A549 (cell line): ENCODE data around the gene CUL4A. TPM values are rescaled to one million over a fixed set of nuclear protein-coding genes. Genes with fewer than 3 reads are reported as not detected.
"Not testable (repeated sequence)": the region's sequence is repeated elsewhere in the genome, so short reads cannot be mapped to it uniquely, and the experiment has no call there.

Experiments
- ATAC-seq, 2 experiments: fragments of 200-7000 bp in 1 of 2; fragments of >200 bp in 1 of 2; cut with Nextera tagmentation in 1 of 2; cut with Tn5 transposase in 1 of 2; 3 replicates each; pipeline versions ENCODE4 v1.8.0 to v1.9.1; 2018 to 2020; ENCODE audit warnings: mild to moderate bottlenecking in 1 of 2, moderate library complexity in 1 of 2
- CTCF ChIA-PET: fragments of 300-600 bp; sonication (Branson Sonifier 250); formaldehyde crosslinking; extraction: SDS; loops from one replicate; lab custom pipeline; 2021; ENCODE audit warnings: antibody characterized with exemption, inconsistent platforms; lab: Yijun Ruan, JAX
- POLR2A ChIA-PET: fragments of 350-600 bp; formaldehyde crosslinking; extraction: SDS; loops from one replicate; lab custom pipeline; 2021; ENCODE audit warnings: antibody characterized with exemption, inconsistent platforms; lab: Yijun Ruan, JAX
- DNase-seq, 2 experiments: peaks; one replicate each; pipeline versions ENCODE4 v3.0.0 to v3.0.0-alpha.2; 2011 to 2016; ENCODE audit warnings: low read depth in 1 of 2, low spot score in 1 of 2
- FAIRE-seq: peaks from 2 replicates; lab custom pipeline; 2011; peaks lifted over from hg19 to GRCh38; lab: Jason Lieb, UNC
- H3K27ac ChIP-seq, 2 experiments: fragments of >200 bp; sonication (Bioruptor Twin); formaldehyde crosslinking; 3 replicates each; pipeline ENCODE4 v1.5.1; 2016 to 2017
- H3K4me1 ChIP-seq: fragments of >200 bp; sonication (Bioruptor Twin); formaldehyde crosslinking; 3 replicates; pipeline ENCODE4 v1.6.1; 2016
- H3K4me2 ChIP-seq: fragments of >200 bp; sonication (Bioruptor Twin); formaldehyde crosslinking; 3 replicates; pipeline ENCODE4 v1.6.1; 2016
- H3K4me3 ChIP-seq: fragments of >200 bp; sonication (Bioruptor Twin); formaldehyde crosslinking; 3 replicates; pipeline ENCODE4 v1.5.1; 2016
- H3K9me3 ChIP-seq: fragments of >200 bp; sonication (Bioruptor Twin); formaldehyde crosslinking; 3 replicates; pipeline ENCODE4 v1.6.1; 2016
- BCL3 ChIP-seq: fragments of >200 bp; sonication (Bioruptor Twin); formaldehyde crosslinking; IDR thresholded peaks from 3 replicates; pipeline ENCODE4 v1.6.1; 2016
- CBX8 ChIP-seq: fragments of 200-600 bp; sonication (generic); IDR thresholded peaks from 2 replicates; pipeline ENCODE4 v1.6.1; 2016
- CHD2 ChIP-seq: fragments of 150-350 bp; IDR thresholded peaks from 2 replicates; pipeline ENCODE4 v1.6.1; 2014; ENCODE audit warnings: low read length; ENCODE audit not compliant: partially characterized antibody
- CHD4 ChIP-seq: fragments of 200-600 bp; sonication (generic); IDR thresholded peaks from 2 replicates; pipeline ENCODE4 v1.6.1; 2016; ENCODE audit warnings: antibody characterized with exemption, mild to moderate bottlenecking, borderline replicate concordance
- FOSB ChIP-seq: fragments of 250-450 bp; sonication (Bioruptor Pico); IDR thresholded peaks from 2 replicates; pipeline ENCODE4 v1.5.0; 2020; ENCODE audit warnings: mild to moderate bottlenecking, moderate library complexity
- HOXB5 ChIP-seq: fragments of 250-450 bp; sonication (Bioruptor Pico); IDR thresholded peaks from 2 replicates; pipeline ENCODE4 v1.5.0; 2020; ENCODE audit warnings: mild to moderate bottlenecking, moderate library complexity
- NFE2L2 ChIP-seq: fragments of 150-350 bp; conservative IDR thresholded peaks from 2 replicates; pipeline ENCODE4 v1.6.1; 2014; ENCODE audit warnings: low read length
- NPAS2 ChIP-seq: fragments of 250-450 bp; sonication (Bioruptor Pico); IDR thresholded peaks from 2 replicates; pipeline ENCODE4 v1.8.0; 2022; ENCODE audit warnings: mild to moderate bottlenecking, moderate library complexity, borderline replicate concordance
- RARB ChIP-seq: fragments of 250-450 bp; sonication (Bioruptor Pico); IDR thresholded peaks from 2 replicates; pipeline ENCODE4 v1.8.0; 2021; ENCODE audit warnings: mild to moderate bottlenecking, moderate library complexity
- USF2 ChIP-seq: fragments of 450-650 bp; IDR thresholded peaks from 2 replicates; pipeline ENCODE4 v1.6.1; 2014; ENCODE audit warnings: antibody characterized with exemption
- ZFP36 ChIP-seq: fragments of 450-650 bp; IDR thresholded peaks from 2 replicates; pipeline ENCODE4 v1.6.1; 2014; ENCODE audit warnings: borderline replicate concordance; ENCODE audit not compliant: partially characterized antibody
- ZSCAN20 ChIP-seq: fragments of 250-450 bp; sonication (Bioruptor Pico); IDR thresholded peaks from 2 replicates; pipeline ENCODE4 v1.8.0; 2022; ENCODE audit warnings: mild to moderate bottlenecking, moderate library complexity
- WGBS: methylation state at CpG from one replicate; pipeline ENCODE4 v1.1.6; 2017; ENCODE audit errors: missing lambda C conversion rate; 5-methylcytosine and 5-hydroxymethylcytosine counted together
- polyA plus RNA-seq, 4 experiments: library from polyadenylated mRNA; depleted of rRNA in 3 of 4; stranded (reverse); fragments of >200 nt; fragmentation: RNase III in 1 of 4; extraction: RNeasy Plus Mini Kit Qiagen cat#74134 plus additional on column Dnase treatment in 1 of 4; gene quantifications; 2 replicates in 3 of 4; 3 replicates in 1 of 4; pipeline ENCODE4 v1.2.3, GENCODE V29; 2011 to 2017
- TF ChIP-seq, protein P1 (sequence below): fragments of 250-450 bp; sonication (Bioruptor Pico); IDR thresholded peaks from 2 replicates; pipeline ENCODE4 v1.5.0; 2020; ENCODE audit warnings: low read depth, mild to moderate bottlenecking, moderate library complexity
- TF ChIP-seq, protein P2 (sequence below): IDR thresholded peaks from 2 replicates; pipeline ENCODE4 v1.6.1; 2012
- TF ChIP-seq, protein P3 (sequence below): fragments of 250-450 bp; sonication (Bioruptor Pico); IDR thresholded peaks from 2 replicates; pipeline ENCODE4 v1.5.0; 2021; ENCODE audit warnings: mild to moderate bottlenecking, moderate library complexity, borderline replicate concordance

Gene CUL4A
- polyA plus RNA-seq, 2 of the 4 experiments (the other 2 are of a cell fraction): 49.6 to 55.4 TPM

DNA sequence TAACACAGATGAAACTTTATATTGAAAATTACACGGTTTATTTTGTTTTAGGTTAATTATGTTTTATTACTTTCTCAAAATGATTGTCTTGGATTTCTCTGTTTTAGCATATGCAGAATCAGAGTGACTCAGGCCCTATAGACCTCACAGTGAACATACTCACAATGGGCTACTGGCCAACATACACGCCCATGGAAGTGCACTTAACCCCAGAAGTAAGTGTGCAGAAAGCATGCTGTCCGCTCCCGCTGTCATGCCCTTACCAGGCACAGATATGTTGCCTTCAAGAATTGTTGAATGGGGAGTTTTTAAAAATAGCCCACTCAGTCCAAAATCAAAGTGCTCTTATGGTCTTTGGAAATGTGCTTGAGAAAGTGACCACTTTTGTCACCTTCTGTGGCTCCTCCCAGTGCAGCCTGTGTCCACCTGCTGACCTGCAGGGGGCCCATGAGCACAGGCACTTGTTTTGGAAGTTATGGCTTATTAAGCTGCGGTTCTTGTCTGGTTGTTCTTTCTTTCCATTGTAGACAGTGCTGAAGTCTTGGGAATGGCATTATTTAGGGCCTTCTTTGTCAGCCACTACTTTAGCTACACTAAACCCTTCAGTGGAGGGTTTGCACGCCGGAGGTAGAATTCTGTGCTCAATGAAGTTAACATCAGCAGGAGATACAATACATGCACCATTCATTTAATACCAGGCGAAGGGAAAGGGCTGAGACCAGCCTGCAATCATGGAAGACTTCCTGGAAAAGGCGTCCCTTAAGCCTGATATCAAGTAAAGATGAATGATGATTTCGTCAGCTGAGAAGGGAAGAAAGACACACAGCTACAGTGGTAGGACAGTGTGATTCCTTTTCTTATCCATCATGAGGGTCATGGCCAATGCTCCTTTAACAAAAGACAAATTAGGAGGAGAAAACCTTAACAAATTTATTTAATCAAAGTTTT, 36.7 kb downstream of the CUL4A start:
- Histone ChIP-seq H3K4me3 (no peak overlapping the region), H3K4me1 (no peaks in the 10 kb centered on the region), H3K9me3 (no peaks in the 10 kb centered on the region), H3K27ac (no peak overlapping the region), H3K4me2 (no peak overlapping the region)
- ChIA-PET CTCF (no interaction called here), POLR2A (no interaction called here)
- DNase-seq (peak in 1 of 2 experiments; percentile 18), ATAC-seq (peak in 1 of 2 experiments; percentile 66; a peak in 4 of 6 replicates), FAIRE-seq (no peak)
- TF ChIP-seq ZFP36: peak; percentile 83
- TF ChIP-seq NFE2L2: no peak
- TF ChIP-seq, protein P1, sequence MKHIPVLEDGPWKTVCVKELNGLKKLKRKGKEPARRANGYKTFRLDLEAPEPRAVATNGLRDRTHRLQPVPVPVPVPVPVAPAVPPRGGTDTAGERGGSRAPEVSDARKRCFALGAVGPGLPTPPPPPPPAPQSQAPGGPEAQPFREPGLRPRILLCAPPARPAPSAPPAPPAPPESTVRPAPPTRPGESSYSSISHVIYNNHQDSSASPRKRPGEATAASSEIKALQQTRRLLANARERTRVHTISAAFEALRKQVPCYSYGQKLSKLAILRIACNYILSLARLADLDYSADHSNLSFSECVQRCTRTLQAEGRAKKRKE (CRISPR knock-in tag): no peak
- WGBS: 72% methylated on average over 10 of the region's 10 CpGs

DNA sequence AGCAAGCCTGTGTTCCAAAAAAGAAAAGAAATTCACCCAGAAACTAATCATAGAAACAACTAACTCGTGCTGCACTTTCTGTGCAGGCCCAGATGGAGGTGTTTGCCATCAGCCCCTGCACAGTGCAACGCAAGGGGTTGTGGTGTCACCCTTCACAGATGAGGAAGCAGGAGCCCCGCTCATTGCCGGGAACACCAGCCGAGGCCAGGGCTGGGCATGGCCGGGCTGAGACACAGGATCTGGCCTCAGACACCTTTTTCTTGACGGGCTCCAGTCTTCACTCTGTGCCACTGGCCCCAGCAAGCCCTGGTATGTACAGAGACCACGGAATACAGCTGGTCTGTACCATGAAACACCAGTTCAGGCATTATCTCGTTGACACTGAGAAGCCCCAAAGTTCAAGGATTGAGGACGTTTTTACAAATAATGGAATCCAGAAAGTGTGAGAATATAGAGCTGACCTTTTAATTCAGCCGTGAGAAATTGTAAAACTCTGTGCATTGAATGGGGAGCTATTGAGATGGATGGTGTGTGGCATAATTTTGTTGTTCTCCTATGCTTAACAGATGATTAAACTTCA, 43.2 kb downstream of the CUL4A start:
- no peak for FAIRE-seq
- ChIA-PET POLR2A (no interaction called here), CTCF (interaction anchor here (0.8 kb wide), 1 partner anchor 18 kb away, joined by 3 read pairs; no protein-coding TSS in a partner anchor)

DNA sequence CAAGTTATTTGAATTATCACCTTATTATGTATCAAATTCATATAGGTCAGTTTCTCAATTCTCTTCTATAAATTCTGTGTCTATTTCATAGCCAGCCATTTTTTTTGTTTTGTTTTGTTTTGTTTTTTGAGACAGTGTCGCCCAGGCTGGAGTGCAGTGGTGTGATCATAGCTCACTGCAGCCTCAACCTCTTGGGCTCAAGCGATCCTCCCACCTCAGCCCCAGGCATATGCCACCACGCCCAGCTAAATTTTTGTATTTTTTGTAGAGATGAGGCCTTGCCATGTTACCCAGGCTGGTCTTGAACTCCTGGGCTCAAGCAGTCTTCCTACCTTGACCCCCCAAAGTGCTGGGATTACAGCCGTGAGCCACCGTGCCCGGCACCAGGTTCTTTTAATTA, 48.5 kb downstream of the CUL4A start:
- DNase-seq, H3K4me2 ChIP-seq, H3K4me3 ChIP-seq, ATAC-seq, H3K4me1 ChIP-seq, H3K9me3 ChIP-seq, POLR2A ChIA-PET, FAIRE-seq, H3K27ac ChIP-seq, CTCF ChIA-PET: not testable (repeated sequence)
- WGBS: 96% methylated on average over 6 of the region's 6 CpGs

More for the DNA sequence above, 43.2 kb downstream of the CUL4A start:
- TF ChIP-seq USF2 (no peak), CHD4 (no peak), RARB (CRISPR knock-in tag) (no peak)
- DNase-seq (no peak), ATAC-seq (no peak)
- H3K4me1 ChIP-seq: no peaks in the 10 kb centered on the region
- no peak overlapping the region for H3K4me2 ChIP-seq
- 82% methylated on average over 11 of the region's 11 CpGs for WGBS
- H3K27ac ChIP-seq: no peak overlapping the region
- H3K4me3 ChIP-seq: no peak overlapping the region
- no peaks in the 10 kb centered on the region for H3K9me3 ChIP-seq

GRCh38 chr13:113258321-113259054, 49.1 kb downstream of the CUL4A start:
- POLR2A ChIA-PET: no interaction called here
- Histone ChIP-seq H3K4me2 (no peak overlapping the region), H3K9me3 (no peaks in the 10 kb centered on the region), H3K27ac (no peak overlapping the region), H3K4me1 (no peaks in the 10 kb centered on the region), H3K4me3 (no peak overlapping the region)
- FAIRE-seq: no peak
- no peak for TF ChIP-seq FOSB
- no peak for TF ChIP-seq NPAS2 (CRISPR knock-in tag)
- no peak for TF ChIP-seq ZSCAN20
- TF ChIP-seq ZFP36: no peak
- TF ChIP-seq CBX8: no peak
- TF ChIP-seq, protein P2, sequence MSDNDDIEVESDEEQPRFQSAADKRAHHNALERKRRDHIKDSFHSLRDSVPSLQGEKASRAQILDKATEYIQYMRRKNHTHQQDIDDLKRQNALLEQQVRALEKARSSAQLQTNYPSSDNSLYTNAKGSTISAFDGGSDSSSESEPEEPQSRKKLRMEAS: no peak
- TF ChIP-seq CHD4: no peak
- TF ChIP-seq, protein P1 (CRISPR knock-in tag): no peak
- TF ChIP-seq, protein P3, sequence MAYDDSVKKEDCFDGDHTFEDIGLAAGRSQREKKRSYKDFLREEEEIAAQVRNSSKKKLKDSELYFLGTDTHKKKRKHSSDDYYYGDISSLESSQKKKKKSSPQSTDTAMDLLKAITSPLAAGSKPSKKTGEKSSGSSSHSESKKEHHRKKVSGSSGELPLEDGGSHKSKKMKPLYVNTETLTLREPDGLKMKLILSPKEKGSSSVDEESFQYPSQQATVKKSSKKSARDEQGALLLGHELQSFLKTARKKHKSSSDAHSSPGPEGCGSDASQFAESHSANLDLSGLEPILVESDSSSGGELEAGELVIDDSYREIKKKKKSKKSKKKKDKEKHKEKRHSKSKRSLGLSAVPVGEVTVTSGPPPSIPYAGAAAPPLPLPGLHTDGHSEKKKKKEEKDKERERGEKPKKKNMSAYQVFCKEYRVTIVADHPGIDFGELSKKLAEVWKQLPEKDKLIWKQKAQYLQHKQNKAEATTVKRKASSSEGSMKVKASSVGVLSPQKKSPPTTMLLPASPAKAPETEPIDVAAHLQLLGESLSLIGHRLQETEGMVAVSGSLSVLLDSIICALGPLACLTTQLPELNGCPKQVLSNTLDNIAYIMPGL (CRISPR knock-in tag): no peak
- no peak for TF ChIP-seq BCL3
- no peak for TF ChIP-seq HOXB5
- TF ChIP-seq CHD2: no peak
- 89% methylated on average over 5 of the region's 5 CpGs for WGBS
- ATAC-seq: no peak
- no peak for DNase-seq
- CTCF ChIA-PET: no interaction called here
